HFFc6 (cell line): ENCODE measurements around the gene UBE2F. TPM values are rescaled to one million over a fixed set of nuclear protein-coding genes. Genes with fewer than 3 reads are reported as not detected.

Source experiments
- DNase-seq: peaks from one replicate; pipeline ENCODE4 v3.0.0-alpha.2; 2018
- H3K27ac Mint-ChIP-seq: 2 replicates; pipeline ENCODE4 v1.8.0; 2020; ENCODE audit warnings: mild to moderate bottlenecking, mixed read lengths
- H3K27me3 Mint-ChIP-seq: 2 replicates; pipeline ENCODE4 v1.8.0; 2021; ENCODE audit warnings: mild to moderate bottlenecking, moderate library complexity, mixed read lengths; ENCODE audit not compliant: insufficient read depth
- H3K36me3 Mint-ChIP-seq: 2 replicates; pipeline ENCODE4 v1.8.0; 2021; ENCODE audit warnings: low read depth, mixed read lengths
- H3K4me1 Mint-ChIP-seq: 2 replicates; pipeline ENCODE4 v1.8.0; 2020; ENCODE audit warnings: low read depth, mixed read lengths
- H3K4me3 Mint-ChIP-seq: 2 replicates; pipeline ENCODE4 v1.8.0; 2020; ENCODE audit warnings: mild to moderate bottlenecking, moderate library complexity, mixed read lengths
- H3K9me3 Mint-ChIP-seq: 2 replicates; pipeline ENCODE4 v1.8.0; 2020; ENCODE audit warnings: mild to moderate bottlenecking, mixed read lengths
- CTCF ChIP-seq: fragments of 200-600 bp; sonication (generic); IDR thresholded peaks from 2 replicates; pipeline ENCODE4 v1.5.0; 2021; ENCODE audit warnings: antibody characterized with exemption, mild to moderate bottlenecking
- total RNA-seq, 6 experiments: library from RNA; stranded (reverse); fragmentation: NEBNext Ultra II Directional; extraction: Animal tissue kit (Norgen Biotek cat#: 25700); gene quantifications; 2 replicates in 1 of 6; 3 replicates in 5 of 6; pipeline ENCODE4 v1.2.3, GENCODE V29; 2021

UBE2F gene
- total RNA-seq, 6 experiments from 2014 or later: 48.7 to 54.1 (median 51.5) TPM

- DNase-seq: no peak
- no peak overlapping the region for H3K27ac Mint-ChIP-seq
- peaks cover 22% of the 10 kb centered on the region for H3K9me3 Mint-ChIP-seq
- H3K36me3 Mint-ChIP-seq: peaks cover 8% of the 10 kb centered on the region
- peaks cover 1% of the 10 kb centered on the region for H3K27me3 Mint-ChIP-seq
- peaks cover 48% of the 10 kb centered on the region for H3K4me1 Mint-ChIP-seq
- TF ChIP-seq CTCF: no peak
- peak overlapping the region; percentile 83 for H3K4me3 Mint-ChIP-seq
Measured at GRCh38 chr2:237966250-237966564, 607 bp upstream of the UBE2F start.

- Mint-ChIP-seq H3K4me1 (peaks cover 48% of the 10 kb centered on the region), H3K9me3 (peaks cover 11% of the 10 kb centered on the region), H3K27ac (peak overlapping the region; percentile 79), H3K4me3 (peak overlapping the region; percentile 95), H3K27me3 (peaks cover 1% of the 10 kb centered on the region), H3K36me3 (peaks cover 6% of the 10 kb centered on the region)
- TF ChIP-seq CTCF: no peak
- DNase-seq: no peak
Measured at GRCh38 chr2:237967463-237967951, 693 bp downstream of the UBE2F start.

- peaks cover 4% of the 10 kb centered on the region; the same call in 1 of the 2 replicates for H3K9me3 Mint-ChIP-seq
- no peak for TF ChIP-seq CTCF
- H3K27me3 Mint-ChIP-seq: peaks cover 1% of the 10 kb centered on the region
- peak overlapping the region; percentile 79 for H3K27ac Mint-ChIP-seq
- no peaks in the 10 kb centered on the region for H3K36me3 Mint-ChIP-seq
- H3K4me3 Mint-ChIP-seq: peak overlapping the region; percentile 95
- peaks cover 48% of the 10 kb centered on the region for H3K4me1 Mint-ChIP-seq
- peak; percentile 62 for DNase-seq
Measured at GRCh38 chr2:237968048-237968862, 1.4 kb downstream of the UBE2F start.

GRCh38 chr2:237971661-237972060 lies 4.8 kb downstream of the UBE2F start:
- H3K4me1 Mint-ChIP-seq: peaks cover 31% of the 10 kb centered on the region
- no peaks in the 10 kb centered on the region for H3K9me3 Mint-ChIP-seq
- DNase-seq: no peak
- H3K27ac Mint-ChIP-seq: no peak overlapping the region
- peaks cover 1% of the 10 kb centered on the region for H3K27me3 Mint-ChIP-seq
- H3K36me3 Mint-ChIP-seq: peaks cover 8% of the 10 kb centered on the region; the same call in 1 of the 2 replicates
- no peak overlapping the region for H3K4me3 Mint-ChIP-seq
- TF ChIP-seq CTCF: no peak

GRCh38 chr2:237972211-237972610 lies 5.4 kb downstream of the UBE2F start:
- Mint-ChIP-seq H3K4me1 (peaks cover 31% of the 10 kb centered on the region), H3K36me3 (peaks cover 9% of the 10 kb centered on the region; the same call in 1 of the 2 replicates)

More at GRCh38 chr2:237972211-237972610, 5.4 kb downstream of the UBE2F start:
- Mint-ChIP-seq H3K4me3 (no peak overlapping the region), H3K27me3 (peaks cover 1% of the 10 kb centered on the region), H3K9me3 (no peaks in the 10 kb centered on the region), H3K27ac (no peak overlapping the region)
- DNase-seq: no peak
- no peak for TF ChIP-seq CTCF
